ENCODE data around the gene ACOT7. TPM values are rescaled to one million over a fixed set of nuclear protein-coding genes. Genes with fewer than 3 reads are reported as not detected.
A peak's percentile ranks its signal among the peaks of the same experiment; 100 is the strongest.

The ACOT7 gene
- total and polyA plus RNA-seq, 2 of the 13 experiments (the other 11 are each of a cell fraction or from before 2014, with no cell fraction given) = 33.0 to 55.8 TPM

- no peak for TF ChIP-seq ATF6 (CRISPR knock-in tag; conservative IDR thresholded peaks at IDR 0.05)
- TF ChIP-seq RAD21 (CRISPR knock-in tag; IDR thresholded peaks at IDR 0.05) = peak; percentile 37; the same call in 1 of the 2 replicates
- TF ChIP-seq MEIS1 (CRISPR knock-in tag; IDR thresholded peaks at IDR 0.05; ENCODE audit: borderline replicate concordance) = no peak
- TF ChIP-seq U2AF1 (optimal IDR thresholded peaks at IDR 0.05; ENCODE audit: low read depth, low read length) = no peak
- TF ChIP-seq ZNF720 (CRISPR knock-in tag; IDR thresholded peaks at IDR 0.05) = no peak
- no peak for TF ChIP-seq PRMT3 (CRISPR knock-in tag; IDR thresholded peaks at IDR 0.05; ENCODE audit: borderline replicate concordance, low read depth)
- TF ChIP-seq, protein P1, sequence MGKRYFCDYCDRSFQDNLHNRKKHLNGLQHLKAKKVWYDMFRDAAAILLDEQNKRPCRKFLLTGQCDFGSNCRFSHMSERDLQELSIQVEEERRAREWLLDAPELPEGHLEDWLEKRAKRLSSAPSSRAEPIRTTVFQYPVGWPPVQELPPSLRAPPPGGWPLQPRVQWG (CRISPR knock-in tag; IDR thresholded peaks at IDR 0.05; ENCODE audit: borderline replicate concordance, low read depth) = no peak
- no peak for TF ChIP-seq TP53 (CRISPR knock-in tag; conservative IDR thresholded peaks at IDR 0.05)
- no peak for TF ChIP-seq ZNF577 (CRISPR knock-in tag; IDR thresholded peaks at IDR 0.05; ENCODE audit: borderline replicate concordance, low read depth)
- TF ChIP-seq SAFB2 (CRISPR knock-in tag; IDR thresholded peaks at IDR 0.05; ENCODE audit: borderline replicate concordance, low read depth) = peak; percentile 60; the same call in 1 of the 2 replicates
- TF ChIP-seq ELF1 (CRISPR knock-in tag; IDR thresholded peaks at IDR 0.05) = no peak
- no peak for TF ChIP-seq HNRNPUL1 (IDR thresholded peaks at IDR 0.05; ENCODE audit: low read depth, low read length)
- no peak for TF ChIP-seq TAF15 (IDR thresholded peaks at IDR 0.05; ENCODE audit: low read depth, low read length, poor library complexity, severe bottlenecking)
- peak; percentile 59 for TF ChIP-seq MXD4 (CRISPR knock-in tag; IDR thresholded peaks at IDR 0.05)
- TF ChIP-seq TRIM24 (CRISPR knock-in tag; IDR thresholded peaks at IDR 0.05) = no peak
- TF ChIP-seq TAF1 (CRISPR knock-in tag; IDR thresholded peaks at IDR 0.05) = peak; percentile 61
- peak; percentile 28; the same call in 1 of the 2 replicates for TF ChIP-seq PATZ1 (CRISPR knock-in tag; IDR thresholded peaks at IDR 0.05)
- TF ChIP-seq DRAP1 (CRISPR knock-in tag; IDR thresholded peaks at IDR 0.05) = peak; percentile 68; the same call in 1 of the 2 replicates
- TF ChIP-seq ZZZ3 (CRISPR knock-in tag; IDR thresholded peaks at IDR 0.05; ENCODE audit: borderline replicate concordance) = no peak; the same call in 1 of the 2 replicates
- TF ChIP-seq ETS1 (CRISPR knock-in tag; IDR thresholded peaks at IDR 0.05) = 0 out of 2 replicates have a peak, but pooled peaks have one; percentile 73
- no peak for TF ChIP-seq ATM (IDR thresholded peaks at IDR 0.05; ENCODE audit: borderline replicate concordance)
- 0 out of 2 replicates have a peak, but pooled peaks have one; percentile 19 for TF ChIP-seq ZSCAN31 (CRISPR knock-in tag; IDR thresholded peaks at IDR 0.05; ENCODE audit: low read depth)
- peak; percentile 77 for TF ChIP-seq GABPB1 (CRISPR knock-in tag; IDR thresholded peaks at IDR 0.05)
Observed at GRCh38 chr1:6393400-6394187, at the start of gene ACOT7 (continued).

Measured in HepG2 (cell line).